AG08396 (cell line): ENCODE measurements around the gene PRKN.

ENCODE experiments used
- DNase-seq: peaks from one replicate; pipeline ENCODE4 v3.0.0; 2012; ENCODE audit warnings: low spot score, mixed read lengths

Gene PRKN

GRCh38 chr6:161649841-161650240 is 1077.7 kb downstream of the PRKN start:
- DNase-seq = no peak

GRCh38 chr6:161649068-161649467 is 1078.5 kb downstream of the PRKN start:
- no peak for DNase-seq

- DNase-seq = no peak
Observed at GRCh38 chr6:161647234-161647633, 1080.3 kb downstream of the PRKN start.

GRCh38 chr6:161644521-161644920 is 1083.0 kb downstream of the PRKN start:
- no peak for DNase-seq

- DNase-seq = no peak
Observed at GRCh38 chr6:161641175-161641574, 1086.4 kb downstream of the PRKN start.

GRCh38 chr6:161639772-161640171 is 1087.8 kb downstream of the PRKN start:
- no peak for DNase-seq

GRCh38 chr6:161637658-161638057 is 1089.9 kb downstream of the PRKN start:
- DNase-seq = no peak

GRCh38 chr6:161636882-161637430 is 1090.6 kb downstream of the PRKN start:
- DNase-seq = no peak

- no peak for DNase-seq
Observed at GRCh38 chr6:161635975-161636374, 1091.6 kb downstream of the PRKN start.

GRCh38 chr6:161634916-161635315 is 1092.7 kb downstream of the PRKN start:
- DNase-seq = no peak

- DNase-seq = peak; percentile 17
Observed at GRCh38 chr6:161631676-161632194, 1095.8 kb downstream of the PRKN start.

GRCh38 chr6:161630674-161631073 is 1096.9 kb downstream of the PRKN start:
- DNase-seq = no peak

GRCh38 chr6:161626132-161626676 is 1101.4 kb downstream of the PRKN start:
- DNase-seq = no peak

- DNase-seq = no peak
Observed at GRCh38 chr6:161624111-161624510, 1103.5 kb downstream of the PRKN start.

- no peak for DNase-seq
Observed at GRCh38 chr6:161622779-161623178, 1104.8 kb downstream of the PRKN start.

- peak; percentile 13 for DNase-seq
Observed at GRCh38 chr6:161618831-161619454, 1108.6 kb downstream of the PRKN start.

- DNase-seq = no peak
Observed at GRCh38 chr6:161613711-161614110, 1113.9 kb downstream of the PRKN start.

GRCh38 chr6:161608771-161609170 is 1118.8 kb downstream of the PRKN start:
- no peak for DNase-seq

GRCh38 chr6:161607696-161608297 is 1119.8 kb downstream of the PRKN start:
- DNase-seq = no peak

- DNase-seq = no peak
Observed at GRCh38 chr6:161602359-161602758, 1125.2 kb downstream of the PRKN start.

- DNase-seq = no peak
Observed at GRCh38 chr6:161598896-161599295, 1128.7 kb downstream of the PRKN start.

- no peak for DNase-seq
Observed at GRCh38 chr6:161596807-161597520, 1130.6 kb downstream of the PRKN start.

GRCh38 chr6:161594412-161594811 is 1133.2 kb downstream of the PRKN start:
- DNase-seq = no peak
